Large intestine (tissue), 12 donors: Measurements from ENCODE around the gene HTN1. TPM values are rescaled to one million over a fixed set of nuclear protein-coding genes. Genes with fewer than 3 reads are reported as not detected.
"Not testable (repeated sequence)": the region's sequence is repeated elsewhere in the genome, so short reads cannot be mapped to it uniquely, and the experiment has no call there.

Experiments
- DNase-seq, 2 donors: peaks; one replicate each; pipeline versions ENCODE4 v3.0.0 to v3.0.0-alpha.2; 2013
- H3K27ac ChIP-seq: one replicate; pipeline ENCODE4 v1.5.1; 2013; ENCODE audit warnings: low read length
- H3K27me3 ChIP-seq: 2 replicates; pipeline ENCODE4 v1.6.1; 2013; ENCODE audit warnings: low read length; ENCODE audit not compliant: control insufficient read depth, insufficient read depth
- H3K36me3 ChIP-seq: 2 replicates; pipeline ENCODE4 v1.6.1; 2013; ENCODE audit warnings: low read length; ENCODE audit not compliant: control insufficient read depth, insufficient read depth
- H3K4me1 ChIP-seq: one replicate; pipeline ENCODE4 v1.6.1; 2013; ENCODE audit warnings: low read length; ENCODE audit not compliant: control insufficient read depth, insufficient read depth
- H3K4me3 ChIP-seq: one replicate; pipeline ENCODE4 v1.5.1; 2013; ENCODE audit warnings: low read length
- H3K9me3 ChIP-seq: one replicate; pipeline ENCODE4 v1.6.1; 2013; ENCODE audit warnings: mild to moderate bottlenecking, low read depth, low read length, moderate library complexity; ENCODE audit not compliant: control insufficient read depth
- WGBS: methylation state at CpG from one replicate; pipeline ENCODE4 v1.1.5; 2013; ENCODE audit warnings: low lambda C conversion rate; ENCODE audit not compliant: insufficient coverage; 5-methylcytosine and 5-hydroxymethylcytosine counted together
- long read RNA-seq, 11 donors: transcript quantifications; one replicate each; lab custom pipeline, GENCODE V29; 2026
- polyA plus RNA-seq: library from polyadenylated mRNA; unstranded; fragments of 120-200 nt; gene quantifications from one replicate; pipeline ENCODE4 v1.2.1, GENCODE V29; 2013

The HTN1 gene
- not detected for polyA plus RNA-seq
- long read RNA-seq, donor 1: 0 reads
- long read RNA-seq, donor 2: 0 reads
- long read RNA-seq, donor 3: 0 reads
- long read RNA-seq, donor 4: 0 reads
- long read RNA-seq, donor 5: 0 reads
- long read RNA-seq, donor 6: 0 reads
- long read RNA-seq, donor 7: 0 reads
- long read RNA-seq, donor 8: 0 reads
- long read RNA-seq, donor 9: 0 reads
- long read RNA-seq, donor 10: 0 reads
- long read RNA-seq, donor 11: 0 reads

DNA sequence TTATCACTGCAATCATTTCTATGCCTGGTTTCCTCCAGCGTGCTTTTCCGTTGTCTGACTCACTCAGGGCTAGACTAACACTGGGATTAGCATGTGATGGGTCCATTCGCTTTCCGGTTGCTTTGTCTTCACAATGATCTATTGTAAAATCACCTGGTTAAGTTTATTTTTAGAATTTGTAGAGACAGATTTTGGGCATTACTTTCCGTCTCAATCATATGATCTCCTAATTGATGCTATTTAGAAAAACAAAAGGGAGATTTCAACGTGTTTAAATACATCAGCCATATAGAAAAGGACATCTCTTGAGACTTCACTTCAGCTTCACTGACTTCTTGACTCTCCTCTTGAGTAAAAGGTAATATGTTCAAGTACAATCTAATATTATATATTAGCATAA lies at the start of gene HTN1:
TSS of gene HTN1 (plus strand) at position 301 of the 400 bp plus-strand sequence. CDS start 2,639 bp downstream, outside the sequence.
- not testable (repeated sequence) for H3K9me3 ChIP-seq, DNase-seq, H3K36me3 ChIP-seq, H3K4me3 ChIP-seq, H3K27me3 ChIP-seq, H3K27ac ChIP-seq, H3K4me1 ChIP-seq
- 60% methylated on average over 1 of the region's 6 CpGs for WGBS

- Histone ChIP-seq H3K4me3 (no peak overlapping the region), H3K27ac (no peak overlapping the region), H3K36me3 (no peaks in the 10 kb centered on the region), H3K9me3 (no peaks in the 10 kb centered on the region), H3K27me3 (no peaks in the 10 kb centered on the region), H3K4me1 (no peaks in the 10 kb centered on the region)
- 100% methylated on average over 1 of the region's 1 CpG for WGBS
- no peak for DNase-seq
Measured at GRCh38 chr4:70000711-70001110, 49.5 kb upstream of the HTN1 start.

GRCh38 chr4:70002507-70002906 lies 47.7 kb upstream of the HTN1 start:
- H3K27me3 ChIP-seq: no peaks in the 10 kb centered on the region
- no peak overlapping the region for H3K27ac ChIP-seq
- no peaks in the 10 kb centered on the region for H3K36me3 ChIP-seq
- no peak for DNase-seq
- H3K4me1 ChIP-seq: no peaks in the 10 kb centered on the region
- H3K4me3 ChIP-seq: no peak overlapping the region
- no peaks in the 10 kb centered on the region for H3K9me3 ChIP-seq

DNA sequence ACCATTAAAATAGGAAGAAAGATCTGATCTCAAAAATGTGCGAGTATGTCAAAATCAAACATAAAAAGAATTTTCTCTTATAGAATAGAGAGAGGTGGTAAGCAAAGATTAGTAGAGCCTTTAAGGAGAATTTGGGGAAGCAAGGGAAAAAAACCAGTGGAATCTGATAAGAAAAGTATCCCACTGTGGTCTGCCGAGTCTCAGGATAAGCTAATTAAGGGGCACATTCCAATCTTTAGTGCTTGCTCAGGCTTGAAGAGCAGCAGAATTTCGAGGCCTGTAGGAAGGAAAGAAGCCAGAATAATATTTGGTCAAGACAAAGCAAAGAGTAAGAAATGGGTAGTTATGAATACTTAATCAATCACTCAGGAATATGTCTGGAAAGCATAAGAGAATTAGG lies 41.5 kb upstream of the HTN1 start:
- H3K36me3 ChIP-seq: no peaks in the 10 kb centered on the region
- no peak overlapping the region for H3K27ac ChIP-seq
- no peaks in the 10 kb centered on the region for H3K27me3 ChIP-seq
- H3K4me3 ChIP-seq: no peak overlapping the region
- 55% methylated on average over 2 of the region's 3 CpGs for WGBS
- no peaks in the 10 kb centered on the region for H3K9me3 ChIP-seq
- no peaks in the 10 kb centered on the region for H3K4me1 ChIP-seq
- DNase-seq: no peak

GRCh38 chr4:70019006-70019405 lies 31.2 kb upstream of the HTN1 start:
- WGBS: no CpG with 5 or more reads among the region's 10 CpGs

GRCh38 chr4:70023218-70023617 lies 27.0 kb upstream of the HTN1 start:
- no peak for DNase-seq
- Histone ChIP-seq H3K27me3 (no peaks in the 10 kb centered on the region), H3K4me3 (no peak overlapping the region), H3K9me3 (no peaks in the 10 kb centered on the region), H3K4me1 (no peaks in the 10 kb centered on the region), H3K36me3 (no peaks in the 10 kb centered on the region), H3K27ac (no peak overlapping the region)
- 86% methylated on average over 2 of the region's 2 CpGs for WGBS

More at GRCh38 chr4:70019006-70019405, 31.2 kb upstream of the HTN1 start:
- not testable (repeated sequence) for H3K27ac ChIP-seq, H3K27me3 ChIP-seq, DNase-seq, H3K36me3 ChIP-seq, H3K4me1 ChIP-seq, H3K9me3 ChIP-seq, H3K4me3 ChIP-seq

- Histone ChIP-seq H3K9me3 (no peaks in the 10 kb centered on the region), H3K27me3 (no peaks in the 10 kb centered on the region), H3K36me3 (no peaks in the 10 kb centered on the region), H3K4me3 (no peak overlapping the region), H3K27ac (no peak overlapping the region), H3K4me1 (no peaks in the 10 kb centered on the region)
- no CpG with 5 or more reads among the region's 5 CpGs for WGBS
- no peak for DNase-seq
Measured at GRCh38 chr4:70027011-70027410, 23.2 kb upstream of the HTN1 start.

GRCh38 chr4:70028159-70028558 lies 22.1 kb upstream of the HTN1 start, which contains the start of gene HTN3:
HTN3 (plus strand) TSS chr4:70028459; CDS start chr4:70030741, 2,282 bp downstream.
- not testable (repeated sequence) for H3K4me3 ChIP-seq, DNase-seq, H3K9me3 ChIP-seq, H3K27me3 ChIP-seq, H3K36me3 ChIP-seq, H3K4me1 ChIP-seq, H3K27ac ChIP-seq
- 81% methylated on average over 3 of the region's 7 CpGs for WGBS

DNA sequence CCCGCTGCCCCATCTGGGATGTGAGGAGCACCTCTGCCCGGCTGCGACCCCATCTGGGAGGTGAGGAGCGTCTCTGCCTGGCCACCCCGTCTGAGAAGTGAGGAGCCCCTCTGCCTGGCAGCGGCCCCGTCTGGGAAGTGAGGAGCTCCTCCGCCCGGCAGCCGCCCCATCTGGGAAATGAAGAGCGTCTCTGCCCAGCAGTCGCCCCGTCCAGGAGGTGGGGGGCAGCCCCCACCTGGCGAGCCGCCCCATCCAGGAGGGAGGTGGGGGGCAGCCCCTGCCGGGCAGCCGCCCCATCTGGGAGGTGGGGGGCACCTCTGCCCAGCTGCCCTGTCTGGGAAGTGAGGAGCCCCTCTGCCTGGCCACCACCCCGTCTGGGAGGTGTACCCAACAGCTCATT lies 12.7 kb upstream of the HTN1 start:
- H3K27ac ChIP-seq, H3K4me3 ChIP-seq, H3K4me1 ChIP-seq, DNase-seq, H3K36me3 ChIP-seq, H3K27me3 ChIP-seq: not testable (repeated sequence)
- WGBS: no CpG with 5 or more reads among the region's 18 CpGs
- peaks cover 12% of the 10 kb centered on the region for H3K9me3 ChIP-seq

DNA sequence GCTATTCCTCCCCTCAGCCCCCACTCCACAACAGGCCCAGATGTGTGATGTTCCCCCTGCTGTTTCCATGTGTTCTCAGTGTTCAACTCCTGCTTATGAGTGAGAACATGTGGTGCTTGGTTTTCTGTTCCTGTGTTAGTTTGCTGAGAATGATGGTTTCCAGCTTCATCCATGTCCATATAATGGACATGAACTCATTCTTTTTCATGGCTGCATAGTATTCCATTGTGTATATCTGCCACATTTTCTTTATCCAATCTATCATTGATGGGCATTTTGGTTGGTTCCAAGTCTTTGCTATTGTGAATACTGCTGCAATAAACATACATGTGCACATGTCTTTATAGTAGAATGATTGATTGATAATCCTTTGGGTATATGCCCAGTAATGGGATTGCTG lies 10.3 kb upstream of the HTN1 start:
- not testable (repeated sequence) for DNase-seq, H3K27me3 ChIP-seq, H3K4me3 ChIP-seq, H3K36me3 ChIP-seq, H3K4me1 ChIP-seq, H3K27ac ChIP-seq
- peaks cover 12% of the 10 kb centered on the region for H3K9me3 ChIP-seq

- H3K4me3 ChIP-seq: no peak overlapping the region
- WGBS: no CpG with 5 or more reads among the region's 7 CpGs
- H3K4me1 ChIP-seq: no peaks in the 10 kb centered on the region
- H3K36me3 ChIP-seq: no peaks in the 10 kb centered on the region
- peaks cover 10% of the 10 kb centered on the region for H3K9me3 ChIP-seq
- H3K27me3 ChIP-seq: no peaks in the 10 kb centered on the region
- H3K27ac ChIP-seq: no peak overlapping the region
- DNase-seq: no peak
Measured at GRCh38 chr4:70041652-70042286, 8.5 kb upstream of the HTN1 start.
